ENCODE results near the gene CCT8L2.
"Not testable (repeated sequence)": the region's sequence is repeated elsewhere in the genome, so short reads cannot be mapped to it uniquely, and the experiment has no call there.

The CCT8L2 gene

DNA sequence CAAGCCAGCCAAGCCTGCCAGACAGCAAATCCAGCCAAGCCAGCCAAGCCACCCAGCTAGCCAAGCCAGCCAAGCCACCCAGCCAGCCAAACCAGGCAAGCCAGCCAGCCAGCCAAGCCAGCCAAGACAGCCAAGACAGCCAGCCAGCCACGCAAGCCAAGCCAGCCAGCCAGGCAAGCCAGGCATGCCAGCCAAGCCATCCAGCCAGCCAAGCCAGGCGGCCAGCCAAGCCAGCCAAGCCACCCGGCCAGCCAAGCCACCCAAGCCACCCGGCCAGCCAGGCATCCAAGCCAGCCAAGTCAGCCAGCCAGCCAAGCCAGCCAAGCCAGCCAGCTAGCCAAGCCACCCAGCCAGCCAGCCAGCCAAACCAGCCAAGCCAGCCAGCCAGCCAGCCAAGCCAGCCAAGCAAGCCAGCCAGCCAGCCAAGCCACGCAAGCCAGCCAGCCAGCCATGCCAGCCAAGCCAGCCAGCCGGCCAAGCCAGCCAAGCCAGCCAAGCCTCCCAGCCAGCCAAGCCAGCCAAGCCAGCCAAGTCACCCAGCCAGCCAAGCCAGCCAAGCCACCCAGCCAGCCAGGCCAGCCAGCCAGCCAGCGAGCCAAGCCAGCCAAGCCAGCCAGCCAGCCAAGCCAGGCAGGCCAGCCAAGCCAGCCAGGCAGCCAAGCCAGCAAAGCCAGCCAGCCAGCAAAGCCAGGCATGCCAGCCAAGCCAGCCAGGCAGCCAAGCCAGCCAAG, 26.0 kb downstream of the CCT8L2 start:
- H3K36me3 ChIP-seq (ENCODE audit: control insufficient read depth, insufficient read depth, low read length); DNase-seq; H3K27ac ChIP-seq (ENCODE audit: insufficient read depth, low read length, poor library complexity, severe bottlenecking); H3K4me3 ChIP-seq (ENCODE audit: insufficient read depth, low read depth, low read length, poor library complexity, severe bottlenecking); H3K4me1 ChIP-seq (ENCODE audit: control insufficient read depth, insufficient read depth, low read length, poor library complexity, severe bottlenecking); H3K9me3 ChIP-seq (ENCODE audit: control insufficient read depth, low read length); H3K27me3 ChIP-seq (replicated peaks; ENCODE audit: control insufficient read depth, insufficient read depth, low read length, poor library complexity, severe bottlenecking): not testable (repeated sequence)

GRCh38 chr22:16565585-16566420, 26.8 kb downstream of the CCT8L2 start:
- not testable (repeated sequence) for H3K4me1 ChIP-seq (ENCODE audit: control insufficient read depth, insufficient read depth, low read length, poor library complexity, severe bottlenecking); DNase-seq; H3K4me3 ChIP-seq (ENCODE audit: insufficient read depth, low read depth, low read length, poor library complexity, severe bottlenecking); H3K27ac ChIP-seq (ENCODE audit: insufficient read depth, low read length, poor library complexity, severe bottlenecking); H3K27me3 ChIP-seq (replicated peaks; ENCODE audit: control insufficient read depth, insufficient read depth, low read length, poor library complexity, severe bottlenecking); H3K9me3 ChIP-seq (ENCODE audit: control insufficient read depth, low read length); H3K36me3 ChIP-seq (ENCODE audit: control insufficient read depth, insufficient read depth, low read length)

- not testable (repeated sequence) for H3K36me3 ChIP-seq (ENCODE audit: control insufficient read depth, insufficient read depth, low read length); H3K27ac ChIP-seq (ENCODE audit: insufficient read depth, low read length, poor library complexity, severe bottlenecking); DNase-seq; H3K4me3 ChIP-seq (ENCODE audit: insufficient read depth, low read depth, low read length, poor library complexity, severe bottlenecking); H3K9me3 ChIP-seq (ENCODE audit: control insufficient read depth, low read length); H3K27me3 ChIP-seq (replicated peaks; ENCODE audit: control insufficient read depth, insufficient read depth, low read length, poor library complexity, severe bottlenecking); H3K4me1 ChIP-seq (ENCODE audit: control insufficient read depth, insufficient read depth, low read length, poor library complexity, severe bottlenecking)
These were observed 27.6 kb downstream of the CCT8L2 start for GRCh38 chr22:16564837-16565584.

DNA sequence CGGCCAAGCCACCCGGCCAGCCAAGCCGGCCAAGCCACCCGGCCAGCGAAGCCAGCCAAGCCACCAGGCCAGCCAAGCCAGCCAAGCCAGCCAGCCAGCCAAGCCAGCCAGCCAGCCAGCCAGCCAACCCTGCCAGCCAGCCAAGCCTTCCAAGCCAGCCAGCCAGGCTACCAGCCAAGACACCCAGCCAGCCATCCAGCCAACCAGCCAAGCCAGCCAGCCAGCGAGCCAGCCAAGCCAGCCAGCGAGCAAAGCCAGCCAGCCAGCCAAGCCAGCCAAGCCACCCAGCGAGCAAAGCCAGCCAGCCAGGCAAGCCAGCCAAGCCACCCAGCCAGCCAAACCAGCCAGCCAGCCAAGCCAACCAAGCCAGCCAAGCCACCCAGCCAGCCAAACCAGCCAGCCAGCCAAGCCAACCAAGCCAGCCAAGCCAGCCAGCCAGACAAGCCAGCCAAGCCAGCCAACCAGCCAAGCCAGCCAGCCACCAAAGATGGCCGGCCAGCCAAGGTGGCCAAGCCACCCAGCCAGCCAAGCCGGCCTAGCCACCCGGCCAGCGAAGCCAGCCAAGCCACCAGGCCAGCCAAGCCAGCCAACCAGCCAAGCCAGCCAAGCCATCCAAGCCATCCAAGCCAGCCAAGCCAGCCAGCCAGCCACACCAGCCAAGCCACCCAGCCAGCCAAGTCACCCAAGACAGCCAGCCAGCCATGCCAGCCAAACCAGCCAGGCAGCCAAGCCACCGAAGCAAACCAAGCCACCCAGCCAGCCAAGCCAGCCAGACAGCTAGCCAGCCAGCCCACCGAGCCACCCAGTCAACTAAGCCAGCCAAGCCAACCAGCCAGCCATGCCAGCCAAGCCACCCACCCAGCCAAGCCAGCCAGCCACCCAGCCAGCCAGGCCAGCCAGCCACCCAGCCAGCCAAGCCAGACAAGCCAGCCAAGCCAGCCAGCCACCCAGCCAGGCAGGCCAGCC, 28.8 kb downstream of the CCT8L2 start:
- no peak overlapping the region for H3K27ac ChIP-seq (ENCODE audit: insufficient read depth, low read length, poor library complexity, severe bottlenecking)
- H3K36me3 ChIP-seq (ENCODE audit: control insufficient read depth, insufficient read depth, low read length): no peaks in the 10 kb centered on the region
- no peak overlapping the region for H3K4me3 ChIP-seq (ENCODE audit: insufficient read depth, low read depth, low read length, poor library complexity, severe bottlenecking)
- H3K27me3 ChIP-seq (replicated peaks; ENCODE audit: control insufficient read depth, insufficient read depth, low read length, poor library complexity, severe bottlenecking): no peaks in the 10 kb centered on the region
- no peak for DNase-seq
- no peaks in the 10 kb centered on the region for H3K4me1 ChIP-seq (ENCODE audit: control insufficient read depth, insufficient read depth, low read length, poor library complexity, severe bottlenecking)
- H3K9me3 ChIP-seq (ENCODE audit: control insufficient read depth, low read length): no peaks in the 10 kb centered on the region

DNA sequence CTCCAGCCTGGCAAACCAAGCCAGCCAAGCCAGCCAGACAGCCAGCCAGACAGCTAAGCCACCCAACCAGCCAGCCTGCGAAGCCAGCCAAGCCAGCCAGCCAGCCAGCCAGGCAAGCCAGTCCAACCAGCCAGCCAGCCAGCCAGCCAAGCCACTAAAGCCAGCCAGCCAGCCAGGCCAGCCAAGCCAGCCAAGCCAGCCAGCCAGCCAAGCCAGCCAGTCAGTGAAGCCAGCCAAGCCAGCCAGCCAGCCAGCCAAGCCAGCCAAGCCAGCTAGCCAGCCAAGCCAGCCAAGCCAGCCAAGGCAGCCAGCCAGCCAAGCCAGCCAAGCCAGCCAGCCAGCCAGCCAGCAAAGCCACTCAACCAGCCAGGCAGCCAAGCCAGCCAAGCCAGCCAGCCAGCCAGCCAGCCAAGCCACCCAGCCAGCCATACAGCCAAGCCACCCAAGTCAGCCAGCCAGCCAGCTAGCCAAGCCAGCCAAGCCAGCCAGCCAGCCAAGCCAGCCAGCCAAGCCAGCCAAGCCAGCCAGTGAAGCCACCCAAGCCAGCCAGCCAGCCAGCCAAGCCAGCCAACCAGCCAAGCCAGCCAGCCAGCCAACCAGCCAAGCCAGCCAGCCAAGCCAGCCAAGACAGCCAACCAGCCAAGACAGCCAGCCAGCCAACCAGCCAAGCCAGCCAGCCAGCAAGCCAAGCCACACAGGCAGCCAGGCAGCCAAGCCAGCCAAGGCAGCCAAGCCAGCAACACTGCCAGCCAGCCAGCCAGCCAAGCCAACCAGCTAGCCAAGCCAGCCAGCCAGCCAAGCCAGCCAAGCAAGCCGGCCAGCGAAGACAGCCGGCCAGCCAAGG, 29.7 kb downstream of the CCT8L2 start:
- Histone ChIP-seq H3K4me1 (ENCODE audit: control insufficient read depth, insufficient read depth, low read length, poor library complexity, severe bottlenecking) (no peaks in the 10 kb centered on the region), H3K27me3 (replicated peaks; ENCODE audit: control insufficient read depth, insufficient read depth, low read length, poor library complexity, severe bottlenecking) (no peaks in the 10 kb centered on the region), H3K27ac (ENCODE audit: insufficient read depth, low read length, poor library complexity, severe bottlenecking) (no peak overlapping the region), H3K9me3 (ENCODE audit: control insufficient read depth, low read length) (no peaks in the 10 kb centered on the region), H3K4me3 (ENCODE audit: insufficient read depth, low read depth, low read length, poor library complexity, severe bottlenecking) (no peak overlapping the region), H3K36me3 (ENCODE audit: control insufficient read depth, insufficient read depth, low read length) (no peaks in the 10 kb centered on the region)
- DNase-seq: no peak

DNA sequence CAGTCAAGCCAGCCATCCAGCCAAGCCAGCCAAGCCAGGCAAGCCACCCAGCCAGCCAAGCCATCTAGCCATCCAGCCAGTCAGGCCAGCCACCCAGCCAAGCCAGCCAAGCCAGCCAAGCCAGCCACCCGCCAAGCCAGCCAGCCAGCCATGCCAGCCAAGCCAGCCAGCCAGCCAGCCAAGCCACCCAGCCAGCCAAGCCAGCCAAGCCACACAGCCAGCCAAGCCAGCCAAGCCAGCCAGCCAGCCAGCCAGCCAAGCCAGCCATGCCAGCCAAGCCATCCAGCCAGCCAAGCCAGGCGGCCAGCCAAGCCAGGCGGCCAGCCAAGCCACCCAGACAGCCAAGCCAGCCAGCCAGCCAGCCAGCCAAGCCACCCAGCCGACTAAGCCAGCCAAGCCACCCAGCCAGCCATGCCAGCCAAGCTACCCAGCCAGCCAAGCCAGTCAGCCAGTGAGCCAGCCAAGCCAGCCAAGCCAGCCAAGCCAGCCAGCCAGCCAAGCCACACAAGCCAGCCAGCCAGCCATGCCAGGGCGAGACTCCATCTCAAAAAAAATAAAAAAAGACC, 31.4 kb downstream of the CCT8L2 start:
- H3K36me3 ChIP-seq (ENCODE audit: control insufficient read depth, insufficient read depth, low read length); H3K4me3 ChIP-seq (ENCODE audit: insufficient read depth, low read depth, low read length, poor library complexity, severe bottlenecking); H3K27ac ChIP-seq (ENCODE audit: insufficient read depth, low read length, poor library complexity, severe bottlenecking); H3K4me1 ChIP-seq (ENCODE audit: control insufficient read depth, insufficient read depth, low read length, poor library complexity, severe bottlenecking); H3K27me3 ChIP-seq (replicated peaks; ENCODE audit: control insufficient read depth, insufficient read depth, low read length, poor library complexity, severe bottlenecking); H3K9me3 ChIP-seq (ENCODE audit: control insufficient read depth, low read length); DNase-seq: not testable (repeated sequence)

DNA sequence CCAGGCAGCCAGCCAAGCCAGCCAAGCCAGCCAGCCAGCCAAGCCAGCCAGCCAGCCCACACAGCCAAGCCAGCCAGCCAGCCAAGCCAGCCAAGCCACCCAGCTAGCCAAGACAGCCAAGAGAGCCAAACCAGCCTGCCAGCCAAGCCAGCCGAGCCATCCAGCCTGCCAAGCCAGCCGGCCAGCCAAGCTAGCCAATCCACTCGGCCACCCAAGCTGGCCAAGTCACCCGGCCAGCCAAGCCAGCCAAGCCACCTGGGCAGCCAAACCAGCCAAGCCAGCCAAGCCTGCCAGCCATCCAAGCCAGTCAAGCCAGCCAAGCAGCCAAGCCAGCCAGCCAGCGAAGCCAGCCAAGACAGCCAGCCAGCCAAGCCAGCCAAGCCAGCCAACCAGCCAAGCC, 32.0 kb downstream of the CCT8L2 start:
- not testable (repeated sequence) for H3K27ac ChIP-seq (ENCODE audit: insufficient read depth, low read length, poor library complexity, severe bottlenecking); H3K4me1 ChIP-seq (ENCODE audit: control insufficient read depth, insufficient read depth, low read length, poor library complexity, severe bottlenecking); H3K36me3 ChIP-seq (ENCODE audit: control insufficient read depth, insufficient read depth, low read length); H3K27me3 ChIP-seq (replicated peaks; ENCODE audit: control insufficient read depth, insufficient read depth, low read length, poor library complexity, severe bottlenecking); H3K9me3 ChIP-seq (ENCODE audit: control insufficient read depth, low read length); H3K4me3 ChIP-seq (ENCODE audit: insufficient read depth, low read depth, low read length, poor library complexity, severe bottlenecking); DNase-seq

GRCh38 chr22:16559996-16560395, 32.6 kb downstream of the CCT8L2 start:
- H3K27ac ChIP-seq (ENCODE audit: insufficient read depth, low read length, poor library complexity, severe bottlenecking); H3K36me3 ChIP-seq (ENCODE audit: control insufficient read depth, insufficient read depth, low read length); H3K9me3 ChIP-seq (ENCODE audit: control insufficient read depth, low read length); DNase-seq; H3K4me1 ChIP-seq (ENCODE audit: control insufficient read depth, insufficient read depth, low read length, poor library complexity, severe bottlenecking); H3K27me3 ChIP-seq (replicated peaks; ENCODE audit: control insufficient read depth, insufficient read depth, low read length, poor library complexity, severe bottlenecking); H3K4me3 ChIP-seq (ENCODE audit: insufficient read depth, low read depth, low read length, poor library complexity, severe bottlenecking): not testable (repeated sequence)
